Adipocyte (in vitro differentiated cells): ENCODE measurements around the gene PDPK1.
A peak's percentile ranks its signal among the peaks of the same experiment; 100 is the strongest.
"Not testable (repeated sequence)": the region's sequence is repeated elsewhere in the genome, so short reads cannot be mapped to it uniquely, and the experiment has no call there.

ENCODE experiments used
- DNase-seq: peaks from one replicate; pipeline ENCODE4 v3.0.0-alpha.2; 2015; ENCODE audit warnings: low read depth
- H3K27me3 ChIP-seq: replicated peaks from 2 replicates; pipeline ENCODE4 v1.7.0; 2013; ENCODE audit warnings: mild to moderate bottlenecking, low read length, moderate library complexity; ENCODE audit not compliant: control insufficient read depth, insufficient read depth
- H3K36me3 ChIP-seq: 2 replicates; pipeline ENCODE4 v1.7.0; 2013; ENCODE audit warnings: low read length, mild to moderate bottlenecking, moderate library complexity; ENCODE audit not compliant: control insufficient read depth, insufficient read depth, severe bottlenecking
- H3K4me1 ChIP-seq: 2 replicates; pipeline ENCODE4 v1.7.0; 2013; ENCODE audit warnings: mild to moderate bottlenecking, low read length, moderate library complexity; ENCODE audit not compliant: control insufficient read depth, insufficient read depth
- H3K4me3 ChIP-seq: 2 replicates; pipeline ENCODE4 v1.7.0; 2013; ENCODE audit warnings: mild to moderate bottlenecking, low read length, moderate library complexity
- H3K9ac ChIP-seq: 2 replicates; pipeline ENCODE4 v1.7.0; 2013; ENCODE audit warnings: mild to moderate bottlenecking, low read length, moderate library complexity
- H3K9me3 ChIP-seq: 2 replicates; pipeline ENCODE4 v1.7.0; 2013; ENCODE audit warnings: mild to moderate bottlenecking, low read length, moderate library complexity; ENCODE audit not compliant: control insufficient read depth

PDPK1 gene

DNA sequence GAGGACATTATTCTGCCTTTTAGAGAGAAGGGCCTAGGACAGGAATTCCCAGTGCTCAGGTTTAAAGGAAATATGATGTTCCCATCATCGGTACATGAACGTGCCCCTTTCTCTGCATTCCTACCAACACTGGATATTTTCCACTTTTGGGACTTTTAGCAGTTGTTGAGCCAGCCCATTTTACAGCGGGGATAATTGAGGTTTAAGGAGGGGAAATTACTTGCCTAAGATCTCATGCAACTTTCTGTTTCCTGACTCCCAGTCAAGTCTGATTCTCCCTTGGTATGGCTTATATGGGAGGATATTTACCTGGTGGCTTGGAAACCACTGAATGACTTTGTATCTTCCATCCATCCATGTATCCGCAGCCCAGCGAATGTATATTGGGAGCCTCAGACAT lies 3.5 kb upstream of the PDPK1 start:
- Histone ChIP-seq H3K36me3 (peaks cover 14% of the 10 kb centered on the region), H3K4me1 (peaks cover 32% of the 10 kb centered on the region)
- not testable (repeated sequence) for H3K4me3 ChIP-seq, H3K9ac ChIP-seq, H3K9me3 ChIP-seq, DNase-seq, H3K27me3 ChIP-seq

DNA sequence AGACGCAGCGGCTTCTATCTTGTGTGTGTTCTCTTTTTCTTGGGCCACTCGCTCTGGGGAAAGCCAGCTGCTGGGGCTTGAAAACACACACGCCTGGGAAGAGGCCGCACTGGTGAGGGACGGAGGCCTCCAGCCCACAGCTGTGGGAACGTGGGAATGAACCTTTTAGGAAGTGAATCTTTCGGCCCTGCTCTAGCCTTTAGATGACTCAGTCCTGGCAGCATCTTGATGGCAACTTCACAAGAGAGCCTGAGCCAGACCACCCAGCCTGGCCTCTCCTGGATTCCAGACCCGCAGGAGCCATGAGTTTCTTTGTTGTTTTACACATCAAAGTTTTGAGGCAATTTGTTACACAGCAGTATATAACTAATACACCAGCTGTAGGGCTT lies 2.2 kb upstream of the PDPK1 start:
- H3K36me3 ChIP-seq, result peaks cover 2% of the 10 kb centered on the region
- peak overlapping the region; percentile 0 for H3K9ac ChIP-seq
- DNase-seq, result no peak
- H3K4me1 ChIP-seq, result peaks cover 36% of the 10 kb centered on the region
- H3K27me3 ChIP-seq, result no peaks in the 10 kb centered on the region
- H3K4me3 ChIP-seq, result no peak overlapping the region
- no peaks in the 10 kb centered on the region for H3K9me3 ChIP-seq

DNA sequence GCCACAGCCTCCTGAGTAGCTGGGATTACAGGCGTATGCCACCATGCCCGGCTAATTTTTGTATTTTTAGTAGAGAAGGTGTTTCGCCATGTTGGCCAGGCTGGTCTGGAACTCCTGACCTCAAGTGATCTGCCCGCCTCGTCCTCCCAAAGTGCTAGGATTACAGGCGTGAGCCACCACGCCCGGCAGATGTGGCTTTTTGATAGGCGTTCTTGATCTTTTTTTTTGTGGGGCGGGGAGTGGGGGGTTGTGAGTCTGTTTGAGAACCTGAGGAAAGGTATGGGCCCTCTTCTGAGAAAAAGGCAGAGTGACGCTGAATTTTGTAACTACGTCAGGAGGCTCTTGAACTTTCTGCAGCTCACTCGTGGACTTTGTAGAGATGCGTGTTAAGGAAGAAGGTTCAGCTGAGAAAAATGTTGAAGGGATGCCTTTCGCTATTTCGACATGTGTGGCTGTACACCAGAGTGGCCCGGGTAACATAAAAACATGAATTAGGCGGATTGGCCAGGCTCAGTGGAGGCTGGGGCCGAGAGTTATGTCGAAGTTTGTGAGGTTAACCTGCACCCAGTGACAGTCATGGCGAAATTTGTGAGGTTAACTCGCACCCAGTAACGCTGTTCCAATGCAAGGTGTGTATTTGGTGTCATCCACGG lies 1.5 kb downstream of the PDPK1 start:
- H3K36me3 ChIP-seq, H3K9ac ChIP-seq, H3K9me3 ChIP-seq, DNase-seq, H3K27me3 ChIP-seq: not testable (repeated sequence)
- peak overlapping the region; percentile 77 for H3K4me3 ChIP-seq
- H3K4me1 ChIP-seq, result peaks cover 25% of the 10 kb centered on the region

DNA sequence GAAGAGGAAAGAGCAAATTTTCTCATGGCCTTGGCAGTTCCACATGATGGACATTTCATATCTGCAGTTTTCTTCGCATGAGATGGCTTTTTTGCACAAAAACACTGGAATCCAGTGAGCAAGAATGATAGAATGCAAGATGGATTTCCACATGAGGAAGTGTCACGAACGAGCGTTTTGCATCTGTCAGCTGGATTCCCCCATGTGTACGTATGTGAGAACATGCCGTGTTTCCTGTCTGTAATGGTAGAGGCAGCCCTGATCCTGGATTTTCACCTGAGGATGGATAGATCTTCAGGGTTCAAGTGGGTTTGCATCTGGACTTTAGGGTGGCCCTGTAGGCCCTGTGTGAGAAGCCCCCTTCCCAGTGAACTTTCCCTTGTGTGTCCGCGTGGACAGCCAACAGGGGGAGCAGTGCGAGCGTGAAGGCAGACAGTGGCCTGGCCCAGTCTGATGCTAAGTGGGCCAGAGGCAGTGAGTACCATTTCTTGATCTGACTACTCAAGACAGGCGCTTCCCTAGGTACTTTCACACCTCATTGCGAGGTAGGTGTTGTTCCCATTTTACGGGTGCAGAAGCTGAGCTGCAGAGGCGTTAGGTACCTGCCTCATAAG lies 2.1 kb downstream of the PDPK1 start:
- H3K9ac ChIP-seq, result peak overlapping the region; percentile 10
- not testable (repeated sequence) for H3K27me3 ChIP-seq, H3K36me3 ChIP-seq, DNase-seq, H3K9me3 ChIP-seq
- peaks cover 25% of the 10 kb centered on the region for H3K4me1 ChIP-seq
- peak overlapping the region; percentile 77 for H3K4me3 ChIP-seq

DNA sequence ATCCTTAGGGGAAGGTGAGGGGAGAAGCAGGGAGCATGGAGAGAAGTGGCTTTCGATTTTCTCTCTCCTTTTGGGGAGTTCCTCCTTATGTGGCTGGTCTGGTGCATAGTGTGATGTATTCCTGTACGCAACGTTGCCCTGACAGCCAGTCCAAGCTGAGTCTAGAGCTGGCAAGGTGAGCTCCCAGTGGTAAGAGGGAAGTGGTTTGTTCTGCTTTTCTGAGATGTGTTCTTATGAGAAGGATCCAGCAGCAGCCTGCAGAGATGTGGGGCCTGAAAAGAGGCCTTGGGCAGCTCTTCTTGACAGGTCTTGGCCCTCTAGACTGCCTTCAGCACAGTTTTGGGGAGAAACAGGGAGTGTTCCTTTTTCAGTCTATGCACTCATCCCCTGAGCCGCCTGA lies 3.1 kb downstream of the PDPK1 start:
- H3K27me3 ChIP-seq, H3K4me3 ChIP-seq, H3K36me3 ChIP-seq, DNase-seq, H3K9ac ChIP-seq, H3K9me3 ChIP-seq: not testable (repeated sequence)
- peaks cover 20% of the 10 kb centered on the region for H3K4me1 ChIP-seq

DNA sequence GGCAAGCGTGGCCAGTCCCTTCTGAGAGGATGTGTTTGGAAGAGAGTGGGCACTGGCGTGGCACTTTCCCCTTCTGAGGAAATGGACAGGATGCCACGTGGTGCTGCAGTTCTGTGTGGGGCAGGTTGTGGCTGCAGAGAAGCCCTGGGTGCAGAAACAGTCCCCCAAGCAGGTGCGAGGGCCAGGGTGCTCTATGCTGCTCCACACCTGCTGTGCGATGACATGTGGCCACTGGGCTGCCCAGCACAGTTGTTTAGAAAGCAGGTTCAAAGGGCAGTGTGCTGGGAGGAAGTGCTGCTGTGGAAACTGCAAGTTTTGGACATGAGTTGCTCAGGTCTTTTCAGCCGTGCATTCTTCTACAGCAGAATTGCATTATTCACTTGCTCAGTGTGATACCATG lies 3.6 kb downstream of the PDPK1 start:
- not testable (repeated sequence) for DNase-seq, H3K9me3 ChIP-seq, H3K9ac ChIP-seq, H3K36me3 ChIP-seq, H3K27me3 ChIP-seq, H3K4me3 ChIP-seq
- peaks cover 15% of the 10 kb centered on the region for H3K4me1 ChIP-seq

DNA sequence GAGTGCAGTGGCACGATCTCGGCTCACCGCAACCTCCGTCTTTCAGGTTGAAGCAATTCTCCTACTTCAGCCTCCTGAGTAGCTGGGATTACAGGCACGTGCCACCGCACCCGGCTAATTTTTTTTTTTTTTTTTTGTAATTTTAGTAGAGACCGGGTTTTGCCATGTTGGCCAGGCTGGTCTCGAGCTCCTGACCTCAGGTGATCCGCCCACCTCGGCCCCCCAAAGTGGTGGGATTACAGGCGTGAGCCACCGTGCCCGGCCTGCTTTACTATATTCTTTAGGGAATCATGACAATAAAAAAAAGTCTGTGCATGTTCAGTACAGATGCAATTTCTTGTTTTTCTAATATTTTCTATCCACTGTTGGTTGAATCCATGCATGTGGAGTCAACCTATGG lies 6.0 kb downstream of the PDPK1 start:
- not testable (repeated sequence) for H3K36me3 ChIP-seq, H3K27me3 ChIP-seq, H3K9me3 ChIP-seq, H3K4me1 ChIP-seq, DNase-seq, H3K4me3 ChIP-seq, H3K9ac ChIP-seq

DNA sequence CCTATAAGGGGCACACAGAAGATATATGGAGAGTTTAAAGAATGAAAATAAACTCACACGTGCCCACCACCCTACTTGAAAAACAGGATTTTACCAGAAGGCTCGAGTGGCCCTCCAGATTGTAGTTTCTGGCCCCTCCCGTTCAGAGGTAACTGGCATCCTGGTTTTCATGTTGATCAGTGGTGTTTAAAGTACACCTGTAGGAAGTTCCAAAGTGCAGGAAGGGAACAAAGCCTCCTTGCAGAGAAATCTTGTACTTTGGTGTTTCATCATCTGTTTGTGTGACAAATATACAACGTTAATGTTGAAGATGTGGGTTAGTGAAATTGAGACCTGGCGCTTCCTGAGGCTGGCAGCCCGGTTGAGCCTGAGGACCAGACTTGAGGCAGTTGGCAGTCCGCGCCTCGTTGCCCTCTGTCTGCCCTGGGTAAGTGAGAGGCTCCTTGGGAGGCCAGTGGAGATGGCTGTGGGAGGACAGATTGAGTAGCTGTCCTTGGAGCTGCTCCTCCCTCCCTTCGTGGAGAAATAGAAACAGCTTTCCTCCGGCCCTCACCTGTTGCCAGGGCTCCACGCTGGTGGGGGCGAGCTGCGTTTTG lies 12.6 kb downstream of the PDPK1 start:
- H3K9me3 ChIP-seq, DNase-seq, H3K27me3 ChIP-seq, H3K4me3 ChIP-seq, H3K36me3 ChIP-seq, H3K9ac ChIP-seq, H3K4me1 ChIP-seq: not testable (repeated sequence)

DNA sequence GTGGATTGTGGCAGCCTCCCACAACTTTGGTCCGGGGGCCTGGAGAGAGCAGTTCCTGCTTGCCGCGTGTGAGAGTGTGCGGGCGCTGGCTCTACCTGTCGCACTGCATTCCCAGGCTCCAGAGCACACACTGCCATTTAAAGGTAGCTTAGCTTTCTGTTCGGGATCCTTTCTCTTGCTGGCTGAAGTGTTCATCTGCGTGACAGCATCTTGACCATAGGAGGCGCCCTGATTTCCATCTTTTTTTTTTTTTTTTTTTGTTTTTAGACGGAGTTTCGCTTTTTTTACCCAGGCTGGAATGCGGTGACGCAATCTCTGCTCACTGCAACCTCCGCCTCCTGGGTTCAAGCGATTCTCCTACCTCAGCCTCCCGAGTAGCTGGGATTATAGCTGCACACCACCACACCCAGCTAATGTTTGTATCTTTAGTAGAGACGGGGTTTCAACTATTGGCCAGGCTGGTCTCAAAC lies 13.6 kb downstream of the PDPK1 start:
- H3K4me3 ChIP-seq, H3K27me3 ChIP-seq, H3K9me3 ChIP-seq, H3K4me1 ChIP-seq, H3K9ac ChIP-seq, DNase-seq, H3K36me3 ChIP-seq: not testable (repeated sequence)

DNA sequence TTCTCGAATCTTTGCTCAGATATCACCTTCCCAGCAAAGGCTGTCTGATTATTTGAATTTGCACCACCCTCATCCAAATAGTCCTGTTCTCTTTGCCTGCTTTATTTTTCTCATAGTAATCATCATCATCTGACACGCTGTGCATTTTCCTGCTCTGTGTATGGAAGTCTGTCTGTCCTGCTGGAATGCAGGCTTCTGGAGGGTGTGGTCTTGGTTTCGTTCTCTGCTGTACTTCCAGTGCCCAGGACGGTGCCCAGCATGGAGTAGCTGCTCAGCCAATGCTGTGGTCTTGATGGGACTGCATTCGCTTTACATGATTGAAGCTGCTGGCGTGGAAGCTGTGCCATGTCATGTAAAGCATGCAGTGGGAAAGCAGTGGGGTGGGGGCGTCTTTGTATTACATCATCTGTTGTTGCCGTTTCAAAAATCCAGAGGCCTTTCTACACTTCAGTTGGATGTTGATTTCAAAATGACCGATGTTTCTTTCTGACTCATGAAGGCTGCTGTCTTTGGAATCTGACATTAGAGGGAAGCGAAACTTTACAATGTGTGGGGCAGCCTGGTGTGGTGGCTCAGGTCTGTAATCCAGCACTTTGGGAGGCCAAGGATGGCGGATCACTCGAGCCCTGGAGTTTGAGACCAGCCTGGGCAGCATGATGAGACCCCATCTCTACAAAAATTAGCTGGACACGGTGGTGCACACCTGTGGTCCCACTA lies 17.0 kb downstream of the PDPK1 start:
- not testable (repeated sequence) for H3K9me3 ChIP-seq, DNase-seq, H3K4me1 ChIP-seq, H3K36me3 ChIP-seq, H3K27me3 ChIP-seq, H3K4me3 ChIP-seq, H3K9ac ChIP-seq

DNA sequence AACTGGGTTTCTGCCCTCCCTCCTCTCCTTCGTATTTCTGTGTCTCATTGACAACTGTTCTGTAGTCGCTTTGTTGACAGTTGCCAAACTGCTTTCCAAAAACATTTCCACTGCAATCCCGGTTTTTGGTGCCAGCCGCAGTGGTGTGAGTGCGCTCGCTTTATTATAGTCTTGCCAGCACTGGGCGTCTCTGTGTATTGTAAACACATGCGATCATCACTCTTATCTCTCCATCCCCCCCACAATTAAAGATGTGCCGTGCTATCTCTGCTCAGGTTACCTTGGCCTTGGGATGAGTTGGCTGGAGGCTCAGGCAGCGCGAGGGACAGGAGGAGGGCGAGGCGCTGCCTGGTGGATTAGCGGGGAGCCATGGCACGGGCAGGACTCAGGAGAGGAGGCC lies 19.3 kb downstream of the PDPK1 start:
- not testable (repeated sequence) for H3K27me3 ChIP-seq, DNase-seq, H3K36me3 ChIP-seq, H3K4me1 ChIP-seq, H3K9ac ChIP-seq, H3K9me3 ChIP-seq, H3K4me3 ChIP-seq
